NCI-H2196 (cell line): Measurements from ENCODE around the gene ANXA6.
A peak's percentile ranks its signal among the peaks of the same experiment; 100 is the strongest.

Experiments
- DNase-seq: peaks from one replicate; lab custom pipeline; 2025; ENCODE audit not compliant: unreplicated experiment; lab: John Stamatoyannopoulos, UW

The ANXA6 gene

DNA sequence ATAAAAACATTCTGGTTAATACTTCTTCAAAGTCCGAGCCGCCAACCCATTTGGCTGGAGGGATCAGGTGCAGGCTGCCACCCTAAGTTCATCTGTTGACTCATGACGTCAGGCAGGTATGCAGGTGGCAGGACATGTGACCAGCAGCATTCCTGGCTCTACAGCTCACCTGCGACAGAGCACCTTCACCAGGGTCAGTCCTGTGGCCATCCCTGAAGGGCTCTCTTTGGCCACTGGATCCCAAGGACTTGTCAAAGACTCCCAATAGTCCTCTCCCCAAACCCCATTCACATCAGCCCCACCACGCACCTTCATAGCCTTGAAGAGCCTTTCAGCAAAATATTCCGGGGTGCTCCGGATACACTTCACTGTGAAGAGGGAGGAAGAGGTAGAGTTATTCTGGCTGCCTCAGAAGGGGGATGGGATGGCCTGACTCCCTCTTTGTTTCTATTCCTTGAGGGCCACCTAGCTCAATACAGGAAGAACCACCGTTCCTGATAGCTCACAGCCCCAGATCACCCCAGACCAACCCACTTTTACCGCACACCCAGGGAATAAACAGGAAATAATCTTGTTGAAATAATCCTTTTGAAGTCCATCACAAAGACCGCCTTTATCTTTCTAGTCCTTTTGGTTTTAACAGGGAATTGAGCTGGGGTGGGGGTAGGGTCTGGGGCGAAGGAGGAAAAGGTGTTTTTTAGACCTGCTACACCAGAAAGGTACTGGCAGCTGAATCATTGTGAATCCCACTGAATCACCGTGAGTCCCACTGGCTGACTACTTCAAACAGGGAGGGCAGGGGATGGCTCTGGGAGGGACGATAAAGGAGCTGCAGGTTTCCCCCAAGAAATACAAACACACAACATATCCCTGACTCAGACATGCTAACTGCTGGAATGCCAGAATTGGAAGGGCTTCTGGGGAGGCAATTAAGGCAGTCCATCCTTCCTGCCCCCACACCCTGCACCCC, 26.4 kb downstream of the ANXA6 start:
- no peak for DNase-seq

DNA sequence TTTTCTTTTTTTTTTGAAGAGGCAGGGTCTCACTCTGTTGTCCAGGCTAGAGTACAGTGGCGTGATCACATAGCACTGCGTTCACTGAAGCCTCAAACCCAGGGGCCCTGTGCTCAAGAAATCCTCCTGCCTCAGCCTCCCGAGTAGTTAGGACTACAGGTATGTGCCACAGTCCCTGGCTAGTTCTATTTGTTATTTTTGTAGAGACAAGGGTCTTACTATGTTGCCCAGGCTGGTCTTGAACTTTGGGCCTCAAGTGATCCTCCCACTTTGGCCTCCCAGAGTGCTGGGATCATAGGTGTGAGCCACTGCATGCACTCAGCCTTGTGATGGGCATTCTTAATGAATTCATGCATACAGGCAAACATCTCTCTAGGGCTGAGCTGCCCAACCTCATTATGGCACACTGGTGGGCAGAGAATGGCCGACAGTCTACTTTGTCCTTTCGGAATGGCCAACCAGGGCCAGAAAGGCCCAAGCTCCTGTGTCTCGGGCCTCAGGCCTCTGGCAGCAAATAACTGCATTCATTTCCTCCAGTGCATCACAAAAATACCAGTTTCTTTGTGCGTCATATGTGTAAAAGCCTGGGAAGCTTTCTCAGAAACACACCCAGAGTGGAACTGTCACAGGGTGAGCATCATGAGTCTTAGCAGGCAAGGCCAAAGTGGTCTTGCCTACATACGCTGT, 27.2 kb downstream of the ANXA6 start:
- no peak for DNase-seq

DNA sequence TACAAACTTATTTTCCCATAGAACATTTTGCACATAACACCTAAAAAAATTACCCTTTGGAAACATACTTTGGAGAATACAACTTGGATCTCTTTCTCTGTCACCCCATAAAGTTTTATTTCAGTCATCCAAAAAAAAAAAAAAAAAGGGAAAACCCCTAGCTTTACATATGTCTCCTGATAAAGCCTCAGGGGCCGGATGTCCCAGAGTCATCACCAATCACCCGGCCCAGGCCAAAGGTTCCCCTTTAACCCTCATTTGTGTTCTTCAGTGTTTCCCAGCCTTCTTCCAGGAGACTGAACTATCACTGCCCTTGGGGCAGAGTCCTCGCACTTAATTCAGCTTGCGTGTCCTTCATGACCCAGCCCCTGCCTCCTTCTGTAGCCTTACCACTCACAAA, 28.8 kb downstream of the ANXA6 start:
- DNase-seq, result no peak

DNA sequence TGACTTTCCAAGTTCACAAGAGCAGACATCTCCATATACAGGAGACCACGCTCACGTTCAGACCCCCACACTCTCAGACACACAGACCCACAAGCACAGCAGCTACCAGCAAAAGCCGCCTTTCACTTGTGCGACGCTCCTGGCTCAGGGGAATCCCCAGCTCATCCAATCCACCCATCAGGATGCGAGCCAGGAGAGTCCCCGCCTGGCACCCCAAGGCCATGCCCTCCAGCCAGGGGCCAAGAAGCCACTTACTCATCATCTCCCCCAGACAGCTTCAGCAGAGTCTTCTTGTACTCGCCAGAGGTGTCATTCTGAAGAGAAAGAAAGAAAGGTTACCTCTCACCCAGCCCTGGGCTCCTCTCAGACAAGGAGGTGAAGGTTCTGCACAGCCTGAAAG, 29.7 kb downstream of the ANXA6 start:
- DNase-seq, result no peak

DNA sequence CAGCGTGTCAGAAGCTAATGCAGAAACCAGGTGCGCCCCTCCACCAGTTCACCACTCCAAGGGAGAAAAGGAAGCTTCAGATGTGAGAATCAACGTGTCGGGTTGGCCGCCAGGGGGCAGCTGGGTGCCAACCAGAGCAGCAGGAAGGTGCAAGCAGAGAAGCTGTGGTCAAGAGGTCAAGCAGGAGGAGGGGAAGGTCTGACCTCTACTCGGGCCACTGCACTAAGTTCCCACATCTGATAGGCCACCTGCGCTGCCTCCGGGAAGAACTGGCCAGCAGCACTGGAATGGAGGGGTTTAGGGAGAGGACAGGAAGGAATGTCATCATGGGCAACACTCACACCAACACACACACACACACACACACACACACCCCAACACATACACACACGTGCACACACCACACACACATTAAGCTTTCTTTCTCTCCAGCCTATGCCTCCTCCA, 31.4 kb downstream of the ANXA6 start:
- DNase-seq, result peak; percentile 64

DNA sequence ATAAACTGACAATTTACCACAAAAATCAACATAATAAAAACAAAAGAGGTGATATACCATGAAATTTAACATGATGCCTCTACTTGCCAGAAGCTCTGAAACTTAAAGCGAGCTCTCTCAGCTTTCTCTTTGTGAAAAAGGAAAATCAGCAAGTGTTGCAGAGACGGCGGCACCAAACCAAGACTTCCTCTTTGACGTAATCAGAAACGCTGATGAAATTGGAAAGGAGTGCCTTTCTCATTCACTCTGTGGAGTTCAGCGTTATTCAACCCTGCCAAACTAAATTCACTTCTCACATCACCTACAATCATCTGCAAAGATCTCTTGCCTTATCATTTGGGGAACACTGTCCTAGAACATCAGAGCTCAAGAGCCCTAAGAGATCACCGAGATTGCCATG, 32.2 kb downstream of the ANXA6 start:
- no peak for DNase-seq

DNA sequence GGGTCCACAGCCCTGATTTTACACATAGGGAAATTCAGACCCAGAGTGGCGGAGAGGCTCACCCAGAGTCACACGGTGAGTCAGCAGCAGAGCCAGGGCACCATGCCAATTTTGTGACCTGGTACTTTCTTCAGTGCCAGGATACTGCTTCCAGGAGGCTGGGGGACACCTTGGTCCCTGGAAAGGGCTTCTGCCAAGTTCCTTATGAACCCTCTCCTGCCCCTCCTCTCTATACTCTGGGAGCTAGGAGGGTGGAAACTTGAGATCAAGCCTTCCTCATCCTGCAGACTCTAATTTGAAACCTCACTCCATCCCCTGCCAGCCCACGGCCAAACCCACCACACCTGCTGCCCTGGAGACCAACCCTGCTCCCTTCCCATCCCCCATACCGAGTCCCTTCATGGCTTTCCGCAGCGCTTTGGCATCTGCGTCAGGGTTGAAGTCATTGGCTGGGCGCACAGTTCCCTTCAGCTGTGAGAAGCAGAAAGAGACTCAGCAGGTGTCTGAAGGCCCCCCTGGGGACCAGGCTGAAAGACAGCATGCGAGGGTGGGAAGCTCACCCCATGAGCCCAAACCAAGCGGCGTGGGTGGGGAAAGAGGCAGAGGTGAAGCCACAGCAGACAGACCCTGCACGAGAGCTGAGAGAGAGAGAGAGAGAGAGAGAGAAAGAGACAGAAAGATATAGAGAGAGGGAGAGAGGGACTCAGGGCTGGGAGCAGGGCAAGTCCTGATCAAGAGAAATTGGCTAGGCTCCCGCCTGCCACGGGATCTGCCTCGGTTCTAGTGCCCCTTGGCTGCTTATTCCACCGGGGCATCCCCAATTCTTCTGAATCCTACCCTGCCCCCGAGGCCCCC, 33.5 kb downstream of the ANXA6 start:
- DNase-seq, result peak; percentile 76

DNA sequence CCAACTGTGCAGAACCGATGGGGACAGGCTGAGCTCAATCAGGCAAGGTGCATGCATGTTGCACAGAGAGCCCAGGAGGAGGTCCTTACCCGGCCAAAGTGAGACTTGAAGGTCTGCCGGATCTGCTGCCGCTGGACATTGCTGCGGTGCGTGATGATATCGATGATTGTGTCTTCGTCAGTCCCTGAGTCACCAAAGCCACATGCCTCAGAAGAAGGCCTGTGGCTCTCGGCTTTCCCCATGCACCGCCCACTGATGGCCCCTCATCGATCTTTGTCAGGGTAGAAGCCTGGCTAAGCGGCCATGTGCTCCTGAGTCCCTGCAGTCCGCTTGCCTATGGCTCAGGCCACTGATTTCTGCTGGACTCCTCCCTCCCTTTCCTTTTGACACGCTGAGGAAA, 34.8 kb downstream of the ANXA6 start:
- DNase-seq, result no peak

DNA sequence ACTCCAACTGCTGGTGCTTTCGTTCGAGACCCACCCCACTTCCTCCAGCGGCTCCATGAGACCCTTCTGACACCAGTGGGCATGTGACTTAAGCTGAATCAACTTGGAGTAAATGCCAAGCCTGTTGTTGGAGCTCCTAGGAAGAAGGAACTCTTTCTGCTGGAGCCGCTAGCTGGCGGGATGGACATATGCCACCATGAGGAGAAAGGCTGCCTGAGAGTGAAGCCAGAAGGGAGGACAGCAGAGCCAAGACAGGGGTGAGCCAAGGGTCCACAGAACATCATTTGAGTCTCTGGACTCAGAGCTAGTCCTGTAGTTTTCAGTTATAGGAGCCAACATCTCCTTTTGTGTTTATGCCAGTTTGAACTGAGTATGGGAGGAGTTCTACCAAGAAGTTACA, 35.9 kb downstream of the ANXA6 start:
- DNase-seq, result no peak

DNA sequence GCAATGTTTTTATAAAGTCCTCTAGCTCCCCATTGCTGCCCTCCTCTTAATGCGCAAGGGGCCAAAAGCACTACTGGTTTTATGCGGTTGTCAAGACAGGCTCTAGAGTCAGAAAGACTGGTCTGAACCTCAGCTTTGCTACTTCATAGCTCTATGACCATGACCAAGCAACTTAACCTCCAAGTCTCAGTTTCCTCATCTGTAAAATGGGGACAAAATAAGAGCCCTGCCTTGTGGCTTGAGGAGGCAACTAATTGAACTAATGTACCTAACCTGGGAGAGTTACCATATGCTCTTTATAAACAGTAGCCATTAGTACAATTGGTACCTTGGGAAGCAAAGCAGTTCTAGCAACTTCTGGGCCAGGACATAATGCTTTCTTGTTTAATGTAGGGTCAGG, 36.5 kb downstream of the ANXA6 start:
- DNase-seq, result no peak

DNA sequence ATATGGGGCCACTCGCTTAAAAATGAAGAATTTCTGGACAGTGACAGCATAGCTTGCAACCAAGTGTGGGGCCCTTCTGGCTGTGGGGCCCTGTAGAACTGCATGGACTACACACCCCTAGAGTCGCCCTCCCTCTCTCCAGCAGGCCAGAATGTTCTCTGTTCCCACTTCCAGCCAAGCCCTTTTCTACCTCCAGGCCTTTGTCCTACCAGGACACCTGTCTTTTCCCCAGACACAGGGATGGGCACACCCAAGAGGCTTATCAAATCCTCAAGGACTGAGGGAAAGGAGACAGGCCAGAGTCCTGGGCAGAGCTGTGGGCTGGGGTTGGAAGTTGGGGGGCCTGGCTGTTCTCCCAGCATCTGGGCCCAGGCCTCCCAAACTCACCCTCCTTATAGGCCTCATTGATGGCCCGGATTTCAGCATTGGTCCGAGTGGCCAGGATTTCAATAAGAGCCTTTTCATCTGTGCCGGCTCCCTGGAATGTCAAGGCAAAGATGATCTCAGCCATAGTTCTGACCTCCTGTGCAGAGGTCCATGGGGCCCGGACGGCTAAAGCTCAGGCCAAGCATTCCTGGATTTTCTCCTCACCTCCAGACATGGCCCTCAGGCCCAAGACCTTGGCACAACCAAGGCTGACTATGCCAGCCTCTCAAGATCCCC, 38.5 kb downstream of the ANXA6 start:
- DNase-seq, result no peak

DNA sequence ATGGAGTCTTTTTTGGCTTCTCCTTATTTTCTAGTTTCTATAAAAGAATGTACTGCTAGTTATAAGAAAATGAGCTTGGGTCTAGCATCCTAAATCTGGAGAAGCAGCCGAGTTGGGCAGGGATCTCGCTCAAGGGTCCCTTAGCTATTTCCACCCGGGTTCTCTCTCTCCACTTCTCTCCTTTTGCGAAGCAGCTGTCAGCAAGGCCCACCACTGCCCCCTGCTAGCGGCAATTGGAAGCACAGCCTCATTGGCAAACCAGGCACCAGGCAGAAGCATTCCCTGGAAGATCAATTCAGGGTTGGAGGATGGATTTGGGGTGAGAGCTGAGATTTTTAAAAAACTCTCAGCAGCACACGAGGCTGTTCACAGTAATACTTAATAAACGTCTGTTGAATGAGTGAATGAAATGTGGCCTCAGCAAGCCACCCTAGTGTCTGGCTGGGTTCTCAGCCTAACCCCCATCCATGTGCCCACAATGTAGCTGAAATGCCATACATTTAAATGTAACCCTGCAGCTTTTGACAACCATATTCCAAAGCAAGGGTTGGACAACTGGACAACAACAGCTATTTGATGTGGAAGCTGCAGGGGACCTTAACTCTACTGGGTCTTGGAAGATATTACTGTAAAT, 42.2 kb downstream of the ANXA6 start:
- DNase-seq, result peak; percentile 38

DNA sequence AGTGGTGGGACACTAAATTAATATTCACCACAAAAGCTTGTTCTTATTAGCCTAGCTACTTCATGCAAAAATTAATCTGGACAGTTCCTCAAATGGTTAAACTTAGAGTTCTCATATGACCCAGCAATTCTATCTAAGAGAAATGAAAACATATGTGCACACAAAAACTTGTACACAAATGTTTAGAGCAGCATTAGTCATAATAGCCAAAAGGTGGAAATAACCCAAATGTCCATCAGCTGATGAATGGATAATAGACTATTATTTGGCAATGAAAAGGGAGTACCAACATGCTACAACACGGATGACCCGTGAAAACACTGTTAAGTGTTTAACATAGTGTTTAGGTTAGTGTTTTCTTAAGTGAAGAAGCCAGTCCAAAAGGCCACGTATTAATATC, 43.9 kb downstream of the ANXA6 start:
- DNase-seq, result no peak

DNA sequence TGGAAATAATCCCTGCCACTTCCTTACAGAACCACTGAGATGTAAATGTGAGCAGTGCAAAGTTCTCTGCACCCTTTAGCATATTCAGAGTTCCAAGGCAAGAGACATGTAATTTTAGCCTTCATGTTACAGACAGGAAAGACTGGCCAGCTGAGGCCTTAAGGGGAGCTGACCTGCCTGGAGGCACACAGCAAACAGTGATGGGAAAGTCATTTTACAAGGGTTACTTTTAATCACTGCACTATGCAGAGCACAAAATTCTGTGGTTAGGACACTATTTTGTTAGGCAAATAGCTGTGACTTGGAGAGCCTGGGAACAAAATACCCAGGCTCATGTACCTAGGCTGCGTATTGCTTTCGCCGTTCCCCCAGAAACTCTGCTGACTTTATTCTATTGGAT, 46.6 kb downstream of the ANXA6 start:
- no peak for DNase-seq

DNA sequence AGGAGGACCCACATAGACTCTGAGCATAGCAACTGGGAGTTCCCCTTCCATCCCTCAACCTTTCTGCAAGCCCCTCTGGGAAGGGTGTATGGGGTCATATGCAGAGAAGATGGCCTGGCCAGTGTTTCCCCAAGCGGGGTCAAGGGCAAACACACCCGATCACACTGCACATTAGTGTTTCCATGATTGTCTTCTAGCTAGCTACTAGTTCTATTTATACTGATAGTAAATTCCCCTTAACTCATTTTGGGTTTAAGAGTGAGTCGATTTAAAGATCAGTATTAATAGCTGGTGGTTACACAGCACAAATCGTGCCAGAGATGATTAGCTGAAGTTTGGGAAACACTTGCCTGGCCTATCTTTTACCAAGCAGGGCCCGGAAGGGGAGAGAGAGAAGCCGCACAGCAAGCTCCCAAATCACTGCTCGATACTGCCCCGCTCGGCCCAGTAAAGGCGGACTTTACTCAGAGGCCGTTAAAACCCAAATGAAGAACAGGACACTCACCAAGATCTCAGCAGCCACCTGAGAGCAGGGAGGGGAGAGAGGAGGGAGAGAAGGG, 47.4 kb downstream of the ANXA6 start:
- no peak for DNase-seq

DNA sequence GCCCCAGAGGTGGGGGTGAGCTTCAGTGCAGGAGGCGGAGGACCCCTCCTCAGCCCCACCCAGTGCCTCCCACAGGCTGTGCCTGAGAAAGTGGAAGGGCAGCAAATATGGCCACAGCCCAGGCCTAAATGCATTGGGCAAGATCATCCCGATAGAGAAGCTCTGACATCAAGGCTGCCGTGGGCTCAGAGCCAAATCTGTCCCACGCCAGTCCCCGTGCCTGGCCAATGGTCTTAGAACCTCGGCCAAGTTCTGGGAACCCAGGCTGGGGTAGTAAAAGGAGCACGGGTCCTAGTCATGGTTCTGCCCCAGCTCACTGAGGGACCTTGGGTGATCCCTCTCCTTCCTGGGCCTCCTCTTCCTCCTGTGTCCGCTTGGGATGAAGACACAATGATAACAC, 49.0 kb downstream of the ANXA6 start:
- no peak for DNase-seq

DNA sequence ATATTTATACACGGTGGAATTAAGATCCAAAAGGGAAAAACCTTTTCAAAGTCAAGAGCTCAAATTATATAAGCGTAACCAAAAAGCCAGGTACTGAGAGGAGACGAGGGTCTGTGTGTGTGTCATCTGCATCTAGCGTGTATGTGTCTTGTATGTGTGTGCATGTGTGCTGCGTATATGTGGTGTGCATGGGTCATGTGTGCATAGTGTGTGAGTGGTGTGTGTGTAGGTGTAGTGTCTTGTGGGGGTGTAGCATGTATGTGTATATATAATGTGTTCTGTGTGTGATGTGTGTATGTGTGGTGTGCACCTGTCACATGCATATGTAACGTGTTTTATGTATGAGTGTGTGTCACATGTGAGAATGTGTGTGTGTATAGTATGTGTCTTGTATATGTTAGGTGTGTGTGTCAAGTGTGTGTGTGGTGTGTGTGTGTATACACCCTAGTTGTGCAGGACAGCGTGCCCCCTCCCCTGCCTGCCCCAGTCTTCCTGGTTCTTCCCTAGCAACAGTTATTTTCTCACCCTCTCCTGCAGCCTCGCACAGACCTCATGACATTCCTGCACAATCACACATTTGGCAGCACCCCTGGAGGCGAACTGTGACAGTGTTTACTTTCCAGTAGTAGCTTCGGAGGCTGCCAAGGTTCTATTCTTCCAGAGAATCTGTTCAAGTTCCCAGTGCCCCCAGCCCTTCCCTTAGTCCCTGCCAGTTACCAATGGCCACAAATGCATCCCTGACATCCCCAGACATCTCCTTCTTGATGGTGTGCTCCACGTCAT, 49.6 kb downstream of the ANXA6 start:
- no peak for DNase-seq

DNA sequence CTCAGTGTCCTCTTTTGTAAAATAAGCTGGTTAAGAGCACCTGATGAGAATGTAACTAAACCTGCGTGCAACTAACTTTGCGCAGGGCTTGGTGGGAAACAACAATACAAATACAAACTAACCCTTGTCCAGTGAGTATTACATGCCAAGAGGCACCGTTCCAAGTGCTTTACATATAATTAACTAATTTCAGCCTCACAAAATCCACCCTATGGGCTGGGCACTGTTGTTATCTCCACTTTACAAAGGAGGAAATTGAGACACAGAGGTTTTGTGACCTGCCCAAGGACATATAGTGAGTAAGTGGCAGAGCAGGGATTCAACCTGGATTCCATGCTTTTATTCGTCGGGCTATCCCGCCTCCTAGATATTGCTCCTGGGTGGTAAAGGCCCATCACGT, 50.5 kb downstream of the ANXA6 start:
- DNase-seq, result no peak

DNA sequence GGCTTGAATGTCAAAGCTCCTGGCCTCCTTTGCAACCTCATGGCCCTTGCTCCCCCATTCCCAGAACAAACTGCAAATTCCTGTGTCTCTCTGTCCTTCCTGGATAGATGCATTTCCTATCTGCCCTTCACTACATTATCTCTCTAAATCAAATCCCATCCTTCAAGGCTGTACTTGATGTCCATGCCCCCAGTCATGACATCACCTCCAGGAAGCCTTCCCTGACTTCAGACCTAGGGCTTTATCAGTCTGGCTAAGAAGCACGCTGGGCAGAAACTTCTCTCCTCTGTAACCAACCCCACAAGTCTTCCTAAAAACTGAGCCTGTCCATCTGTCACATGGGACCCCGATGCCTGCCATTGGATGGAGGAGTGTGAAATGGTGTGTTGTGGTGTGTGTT, 51.1 kb downstream of the ANXA6 start:
- DNase-seq, result no peak
